GM18526 (cell line): ENCODE results near the gene TOP3A.

Experiments
- POLR2A ChIP-seq: IDR thresholded peaks from 3 replicates; pipeline ENCODE4 v1.6.1; 2011; ENCODE audit not compliant: insufficient read length; ENCODE audit errors: extremely low read depth

The TOP3A gene

GRCh38 chr17:18251204-18251603 lies 63.6 kb downstream of the TOP3A start:
- no peak for TF ChIP-seq POLR2A

- TF ChIP-seq POLR2A: no peak
Measured at GRCh38 chr17:18250708-18251107, 64.1 kb downstream of the TOP3A start.

GRCh38 chr17:18250259-18250658 lies 64.5 kb downstream of the TOP3A start:
- no peak for TF ChIP-seq POLR2A

GRCh38 chr17:18248811-18249210 lies 66.0 kb downstream of the TOP3A start:
- no peak for TF ChIP-seq POLR2A

- TF ChIP-seq POLR2A: no peak
Measured at GRCh38 chr17:18248300-18248731, 66.5 kb downstream of the TOP3A start.

GRCh38 chr17:18247613-18248001 lies 67.2 kb downstream of the TOP3A start:
- TF ChIP-seq POLR2A: no peak

- TF ChIP-seq POLR2A: no peak
Measured at GRCh38 chr17:18246880-18247612, 67.7 kb downstream of the TOP3A start.

- no peak for TF ChIP-seq POLR2A
Measured at GRCh38 chr17:18246109-18246725, 68.6 kb downstream of the TOP3A start.

- no peak for TF ChIP-seq POLR2A
Measured at GRCh38 chr17:18245038-18245776, 69.6 kb downstream of the TOP3A start.

GRCh38 chr17:18241229-18241871 lies 73.4 kb downstream of the TOP3A start:
- TF ChIP-seq POLR2A: no peak

- no peak for TF ChIP-seq POLR2A
Measured at GRCh38 chr17:18240449-18240848, 74.3 kb downstream of the TOP3A start.

GRCh38 chr17:18238299-18238698 lies 76.5 kb downstream of the TOP3A start:
- no peak for TF ChIP-seq POLR2A

- no peak for TF ChIP-seq POLR2A
Measured at GRCh38 chr17:18237461-18237860, 77.3 kb downstream of the TOP3A start.

GRCh38 chr17:18236494-18236893 lies 78.3 kb downstream of the TOP3A start:
- no peak for TF ChIP-seq POLR2A

- TF ChIP-seq POLR2A: no peak
Measured at GRCh38 chr17:18235743-18236256, 79.0 kb downstream of the TOP3A start.

- no peak for TF ChIP-seq POLR2A
Measured at GRCh38 chr17:18234853-18235380, 79.9 kb downstream of the TOP3A start.
